Femur (tissue), 1 donor: Measurements from ENCODE around the gene HK3.
"Not testable (repeated sequence)": the region's sequence is repeated elsewhere in the genome, so short reads cannot be mapped to it uniquely, and the experiment has no call there.

Source experiments
- DNase-seq: peaks from one replicate; pipeline ENCODE4 v3.0.0-alpha.2; 2017

HK3 gene

GRCh38 chr5:176881816-176882566, 17.2 kb downstream of the HK3 start:
- no peak for DNase-seq

- DNase-seq = no peak
These were observed 18.0 kb downstream of the HK3 start for GRCh38 chr5:176881021-176881749.

GRCh38 chr5:176880366-176881020, 18.7 kb downstream of the HK3 start:
- DNase-seq = no peak

GRCh38 chr5:176879663-176880361, 19.3 kb downstream of the HK3 start:
- DNase-seq = peak; percentile 49

- no peak for DNase-seq
These were observed 20.1 kb downstream of the HK3 start for GRCh38 chr5:176878906-176879662.

GRCh38 chr5:176878463-176878862, 20.7 kb downstream of the HK3 start:
- DNase-seq = no peak

- DNase-seq = no peak
These were observed 21.3 kb downstream of the HK3 start for GRCh38 chr5:176877793-176878331.

GRCh38 chr5:176876506-176877431, 22.4 kb downstream of the HK3 start:
- DNase-seq = no peak

- no peak for DNase-seq
These were observed 23.2 kb downstream of the HK3 start for GRCh38 chr5:176875783-176876505.

GRCh38 chr5:176875014-176875550, 24.1 kb downstream of the HK3 start:
- DNase-seq = no peak

GRCh38 chr5:176874198-176874780, 24.9 kb downstream of the HK3 start:
- DNase-seq = no peak

- DNase-seq = peak; percentile 60
These were observed 25.5 kb downstream of the HK3 start for GRCh38 chr5:176873541-176874172.

- not testable (repeated sequence) for DNase-seq
These were observed 26.1 kb downstream of the HK3 start for GRCh38 chr5:176873011-176873410.

- DNase-seq = not testable (repeated sequence)
These were observed 26.6 kb downstream of the HK3 start for GRCh38 chr5:176872586-176872985.

- not testable (repeated sequence) for DNase-seq
These were observed 28.5 kb downstream of the HK3 start for GRCh38 chr5:176870644-176871043.

- peak; percentile 54 for DNase-seq
These were observed 29.0 kb downstream of the HK3 start for GRCh38 chr5:176870110-176870591.

- DNase-seq = no peak
These were observed 29.5 kb downstream of the HK3 start for GRCh38 chr5:176869501-176870109.

- DNase-seq = no peak
These were observed 30.4 kb downstream of the HK3 start for GRCh38 chr5:176868731-176869130.
